ENCODE data around the gene ACVR1B. TPM values are rescaled to one million over a fixed set of nuclear protein-coding genes. Genes with fewer than 3 reads are reported as not detected.

Gene ACVR1B
- total and polyA plus RNA-seq, 5 donors from 2014 or later = 0.47 to 6.5 (median 1.2) TPM

- H3K4me3 Mint-ChIP-seq = no peak overlapping the region
- H3K27ac ChIP-seq (ENCODE audit: insufficient read depth, low read length, poor library complexity, severe bottlenecking) = no peak overlapping the region
- H3K36me3 ChIP-seq (ENCODE audit: control insufficient read depth, insufficient read depth, low read length) = no peaks in the 10 kb centered on the region
- H3K4me1 Mint-ChIP-seq = peaks cover 0 to 2% (median 0%) of the 10 kb centered on the region in 4 donors
- no peak overlapping the region for H3K27ac Mint-ChIP-seq
- ATAC-seq (ENCODE audit: low read depth in 2 of 2) (no peak), DNase-seq (no peak)
- H3K27me3 ChIP-seq (ENCODE audit: control insufficient read depth, insufficient read depth, low read length) = peaks cover 16% of the 10 kb centered on the region
- H3K9me3 Mint-ChIP-seq = peaks cover 0 to 2% (median 0%) of the 10 kb centered on the region in 7 donors
- H3K4me1 ChIP-seq (ENCODE audit: control insufficient read depth, insufficient read depth, low read length, poor library complexity, severe bottlenecking) = no peaks in the 10 kb centered on the region
- no peaks in the 10 kb centered on the region for H3K9me3 ChIP-seq (ENCODE audit: control insufficient read depth in 2 of 2, low read length in 2 of 2)
- H3K4me3 ChIP-seq (ENCODE audit: low read depth, low read length) = no peak overlapping the region
- H3K36me3 Mint-ChIP-seq = no peaks in the 10 kb centered on the region
- peaks cover 34% of the 10 kb centered on the region for H3K27me3 Mint-ChIP-seq
These were observed 43.6 kb upstream of the ACVR1B start for GRCh38 chr12:51907856-51908425.

- no peaks in the 10 kb centered on the region for H3K9me3 ChIP-seq (ENCODE audit: control insufficient read depth in 2 of 2, low read length in 2 of 2)
- H3K27me3 Mint-ChIP-seq = peaks cover 32% of the 10 kb centered on the region
- ATAC-seq (ENCODE audit: low read depth in 2 of 2) (no peak), DNase-seq (no peak)
- no peaks in the 10 kb centered on the region for H3K36me3 ChIP-seq (ENCODE audit: control insufficient read depth, insufficient read depth, low read length)
- peaks cover 0 to 2% (median 0%) of the 10 kb centered on the region in 7 donors for H3K9me3 Mint-ChIP-seq
- H3K27me3 ChIP-seq (ENCODE audit: control insufficient read depth, insufficient read depth, low read length) = peaks cover 16% of the 10 kb centered on the region
- no peak overlapping the region for H3K27ac Mint-ChIP-seq
- no peak overlapping the region for H3K4me3 ChIP-seq (ENCODE audit: low read depth, low read length)
- H3K4me3 Mint-ChIP-seq = no peak overlapping the region
- H3K4me1 ChIP-seq (ENCODE audit: control insufficient read depth, insufficient read depth, low read length, poor library complexity, severe bottlenecking) = no peaks in the 10 kb centered on the region
- no peaks in the 10 kb centered on the region for H3K36me3 Mint-ChIP-seq
- no peak overlapping the region for H3K27ac ChIP-seq (ENCODE audit: insufficient read depth, low read length, poor library complexity, severe bottlenecking)
- peaks cover 0 to 2% (median 0%) of the 10 kb centered on the region in 4 donors for H3K4me1 Mint-ChIP-seq
These were observed 42.5 kb upstream of the ACVR1B start for GRCh38 chr12:51908876-51909592.

GRCh38 chr12:51910168-51910567 is 41.3 kb upstream of the ACVR1B start:
- ATAC-seq (ENCODE audit: low read depth in 2 of 2) (no peak), DNase-seq (no peak)
- H3K36me3 ChIP-seq (ENCODE audit: control insufficient read depth, insufficient read depth, low read length) = no peaks in the 10 kb centered on the region
- H3K27me3 ChIP-seq (ENCODE audit: control insufficient read depth, insufficient read depth, low read length) = peaks cover 16% of the 10 kb centered on the region
- peaks cover 0 to 2% (median 0%) of the 10 kb centered on the region in 4 donors for H3K4me1 Mint-ChIP-seq
- H3K4me1 ChIP-seq (ENCODE audit: control insufficient read depth, insufficient read depth, low read length, poor library complexity, severe bottlenecking) = no peaks in the 10 kb centered on the region
- H3K36me3 Mint-ChIP-seq = no peaks in the 10 kb centered on the region
- H3K4me3 ChIP-seq (ENCODE audit: low read depth, low read length) = no peak overlapping the region
- no peak overlapping the region for H3K4me3 Mint-ChIP-seq
- no peaks in the 10 kb centered on the region for H3K9me3 ChIP-seq (ENCODE audit: control insufficient read depth in 2 of 2, low read length in 2 of 2)
- H3K27ac ChIP-seq (ENCODE audit: insufficient read depth, low read length, poor library complexity, severe bottlenecking) = no peak overlapping the region
- H3K27ac Mint-ChIP-seq = no peak overlapping the region
- H3K9me3 Mint-ChIP-seq = peaks cover 0 to 2% (median 0%) of the 10 kb centered on the region in 7 donors
- peaks cover 31% of the 10 kb centered on the region for H3K27me3 Mint-ChIP-seq

GRCh38 chr12:51910691-51911090 is 40.8 kb upstream of the ACVR1B start:
- Mint-ChIP-seq H3K27ac (no peak overlapping the region), H3K4me1 (peaks cover 0 to 2% (median 0%) of the 10 kb centered on the region in 4 donors), H3K27me3 (peaks cover 26% of the 10 kb centered on the region), H3K4me3 (no peak overlapping the region), H3K36me3 (no peaks in the 10 kb centered on the region), H3K9me3 (peaks cover 0 to 2% (median 0%) of the 10 kb centered on the region in 7 donors)
- Histone ChIP-seq H3K36me3 (ENCODE audit: control insufficient read depth, insufficient read depth, low read length) (no peaks in the 10 kb centered on the region), H3K27me3 (ENCODE audit: control insufficient read depth, insufficient read depth, low read length) (peaks cover 16% of the 10 kb centered on the region), H3K4me1 (ENCODE audit: control insufficient read depth, insufficient read depth, low read length, poor library complexity, severe bottlenecking) (no peaks in the 10 kb centered on the region), H3K4me3 (ENCODE audit: low read depth, low read length) (no peak overlapping the region), H3K27ac (ENCODE audit: insufficient read depth, low read length, poor library complexity, severe bottlenecking) (no peak overlapping the region), H3K9me3 (ENCODE audit: control insufficient read depth in 2 of 2, low read length in 2 of 2) (no peaks in the 10 kb centered on the region)
- ATAC-seq (ENCODE audit: low read depth in 2 of 2) (no peak), DNase-seq (no peak)

GRCh38 chr12:51911307-51911706 is 40.2 kb upstream of the ACVR1B start:
- peaks cover 0 to 2% (median 0%) of the 10 kb centered on the region in 7 donors for H3K9me3 Mint-ChIP-seq
- no peaks in the 10 kb centered on the region for H3K4me1 Mint-ChIP-seq
- Histone ChIP-seq H3K27me3 (ENCODE audit: control insufficient read depth, insufficient read depth, low read length) (peaks cover 13% of the 10 kb centered on the region), H3K4me1 (ENCODE audit: control insufficient read depth, insufficient read depth, low read length, poor library complexity, severe bottlenecking) (no peaks in the 10 kb centered on the region), H3K27ac (ENCODE audit: insufficient read depth, low read length, poor library complexity, severe bottlenecking) (no peak overlapping the region), H3K9me3 (ENCODE audit: control insufficient read depth in 2 of 2, low read length in 2 of 2) (no peaks in the 10 kb centered on the region), H3K36me3 (ENCODE audit: control insufficient read depth, insufficient read depth, low read length) (no peaks in the 10 kb centered on the region), H3K4me3 (ENCODE audit: low read depth, low read length) (no peak overlapping the region)
- DNase-seq = no peak
- no peak for ATAC-seq (ENCODE audit: low read depth in 2 of 2)
- H3K27me3 Mint-ChIP-seq = peaks cover 22% of the 10 kb centered on the region
- no peak overlapping the region for H3K27ac Mint-ChIP-seq
- no peak overlapping the region for H3K4me3 Mint-ChIP-seq
- no peaks in the 10 kb centered on the region for H3K36me3 Mint-ChIP-seq

- Histone ChIP-seq H3K9me3 (ENCODE audit: control insufficient read depth in 2 of 2, low read length in 2 of 2) (no peaks in the 10 kb centered on the region), H3K4me3 (ENCODE audit: low read depth, low read length) (no peak overlapping the region), H3K4me1 (ENCODE audit: control insufficient read depth, insufficient read depth, low read length, poor library complexity, severe bottlenecking) (no peaks in the 10 kb centered on the region), H3K27me3 (ENCODE audit: control insufficient read depth, insufficient read depth, low read length) (peaks cover 12% of the 10 kb centered on the region), H3K36me3 (ENCODE audit: control insufficient read depth, insufficient read depth, low read length) (no peaks in the 10 kb centered on the region), H3K27ac (ENCODE audit: insufficient read depth, low read length, poor library complexity, severe bottlenecking) (no peak overlapping the region)
- Mint-ChIP-seq H3K9me3 (peaks cover 0 to 2% (median 0%) of the 10 kb centered on the region in 7 donors), H3K36me3 (no peaks in the 10 kb centered on the region), H3K4me3 (no peak overlapping the region), H3K27me3 (peaks cover 19% of the 10 kb centered on the region), H3K4me1 (no peaks in the 10 kb centered on the region), H3K27ac (no peak overlapping the region)
- no peak for ATAC-seq (ENCODE audit: low read depth in 2 of 2)
- no peak for DNase-seq
These were observed 39.4 kb upstream of the ACVR1B start for GRCh38 chr12:51911788-51912711.

- Mint-ChIP-seq H3K9me3 (no peaks in the 10 kb centered on the region), H3K4me3 (no peak overlapping the region), H3K4me1 (no peaks in the 10 kb centered on the region), H3K36me3 (no peaks in the 10 kb centered on the region), H3K27ac (no peak overlapping the region), H3K27me3 (peaks cover 13% of the 10 kb centered on the region)
- H3K4me1 ChIP-seq (ENCODE audit: control insufficient read depth, insufficient read depth, low read length, poor library complexity, severe bottlenecking) = no peaks in the 10 kb centered on the region
- no peak overlapping the region for H3K27ac ChIP-seq (ENCODE audit: insufficient read depth, low read length, poor library complexity, severe bottlenecking)
- no peaks in the 10 kb centered on the region for H3K36me3 ChIP-seq (ENCODE audit: control insufficient read depth, insufficient read depth, low read length)
- ATAC-seq (ENCODE audit: low read depth in 2 of 2) = peak in 1 of 2 donors; percentile 3
- H3K27me3 ChIP-seq (ENCODE audit: control insufficient read depth, insufficient read depth, low read length) = peaks cover 6% of the 10 kb centered on the region
- no peak for DNase-seq
- H3K4me3 ChIP-seq (ENCODE audit: low read depth, low read length) = no peak overlapping the region
- no peaks in the 10 kb centered on the region for H3K9me3 ChIP-seq (ENCODE audit: control insufficient read depth in 2 of 2, low read length in 2 of 2)
These were observed 38.1 kb upstream of the ACVR1B start for GRCh38 chr12:51913071-51914033.

All from CD4-positive, CD25-positive, alpha-beta regulatory T cell (primary cell).